Hepatocyte (in vitro differentiated cells): ENCODE measurements around the gene CTNNA3.

Experiments used
- CTCF ChIP-seq: fragments of 200-600 bp; sonication (generic); IDR thresholded peaks from 2 replicates; pipeline ENCODE4 v1.5.1; 2016; ENCODE audit warnings: antibody characterized with exemption, mild to moderate bottlenecking; ENCODE audit not compliant: poor library complexity
- EZH2 ChIP-seq: fragments of 200-600 bp; sonication (generic); IDR thresholded peaks from 2 replicates; pipeline ENCODE4 v1.6.1; 2016; ENCODE audit warnings: antibody characterized with exemption, mild to moderate bottlenecking, borderline replicate concordance
- EZH2phosphoT487 ChIP-seq: fragments of 200-600 bp; sonication (generic); IDR thresholded peaks from one replicate; pipeline ENCODE4 v1.6.1; 2018; ENCODE audit warnings: antibody characterized with exemption, mild to moderate bottlenecking, low read depth, moderate library complexity; ENCODE audit not compliant: unreplicated experiment, severe bottlenecking

GRCh38 chr10:66881814-66882213 lies 814.2 kb downstream of the CTNNA3 start:
- TF ChIP-seq CTCF (no peak), EZH2phosphoT487 (no peak), EZH2 (no peak)
